ENCODE measurements around the gene WDR62.

DNA sequence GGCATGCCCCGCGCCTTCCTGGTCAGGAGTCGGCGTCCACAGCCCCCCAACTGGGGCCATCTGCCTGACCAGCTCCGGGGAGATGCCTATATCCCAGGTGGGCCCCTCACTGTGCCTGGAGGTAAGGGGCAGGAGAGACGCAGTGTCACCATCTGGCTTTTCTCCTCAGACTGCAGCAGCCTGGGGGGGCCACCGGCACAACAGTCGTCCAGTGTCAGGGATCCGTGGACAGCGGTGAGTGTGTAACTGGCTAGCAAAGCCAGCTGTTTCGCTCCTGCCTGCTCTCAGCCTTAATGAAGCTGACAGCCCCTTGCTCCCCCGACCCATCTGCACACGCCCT lies 56.5 kb downstream of the WDR62 start:
- TF ChIP-seq, protein P1, sequence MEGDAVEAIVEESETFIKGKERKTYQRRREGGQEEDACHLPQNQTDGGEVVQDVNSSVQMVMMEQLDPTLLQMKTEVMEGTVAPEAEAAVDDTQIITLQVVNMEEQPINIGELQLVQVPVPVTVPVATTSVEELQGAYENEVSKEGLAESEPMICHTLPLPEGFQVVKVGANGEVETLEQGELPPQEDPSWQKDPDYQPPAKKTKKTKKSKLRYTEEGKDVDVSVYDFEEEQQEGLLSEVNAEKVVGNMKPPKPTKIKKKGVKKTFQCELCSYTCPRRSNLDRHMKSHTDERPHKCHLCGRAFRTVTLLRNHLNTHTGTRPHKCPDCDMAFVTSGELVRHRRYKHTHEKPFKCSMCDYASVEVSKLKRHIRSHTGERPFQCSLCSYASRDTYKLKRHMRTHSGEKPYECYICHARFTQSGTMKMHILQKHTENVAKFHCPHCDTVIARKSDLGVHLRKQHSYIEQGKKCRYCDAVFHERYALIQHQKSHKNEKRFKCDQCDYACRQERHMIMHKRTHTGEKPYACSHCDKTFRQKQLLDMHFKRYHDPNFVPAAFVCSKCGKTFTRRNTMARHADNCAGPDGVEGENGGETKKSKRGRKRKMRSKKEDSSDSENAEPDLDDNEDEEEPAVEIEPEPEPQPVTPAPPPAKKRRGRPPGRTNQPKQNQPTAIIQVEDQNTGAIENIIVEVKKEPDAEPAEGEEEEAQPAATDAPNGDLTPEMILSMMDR (IDR thresholded peaks at IDR 0.05; ENCODE audit: low read depth, low read length): no peak
- TF ChIP-seq EZH2phosphoT487 (IDR thresholded peaks at IDR 0.05; ENCODE audit: low read depth): no peak
